Measurements from ENCODE around the gene STAG1. TPM values are rescaled to one million over a fixed set of nuclear protein-coding genes. Genes with fewer than 3 reads are reported as not detected.

The STAG1 gene
- total RNA-seq, 1 experiment from 2014 or later, result 43.7 TPM

DNA sequence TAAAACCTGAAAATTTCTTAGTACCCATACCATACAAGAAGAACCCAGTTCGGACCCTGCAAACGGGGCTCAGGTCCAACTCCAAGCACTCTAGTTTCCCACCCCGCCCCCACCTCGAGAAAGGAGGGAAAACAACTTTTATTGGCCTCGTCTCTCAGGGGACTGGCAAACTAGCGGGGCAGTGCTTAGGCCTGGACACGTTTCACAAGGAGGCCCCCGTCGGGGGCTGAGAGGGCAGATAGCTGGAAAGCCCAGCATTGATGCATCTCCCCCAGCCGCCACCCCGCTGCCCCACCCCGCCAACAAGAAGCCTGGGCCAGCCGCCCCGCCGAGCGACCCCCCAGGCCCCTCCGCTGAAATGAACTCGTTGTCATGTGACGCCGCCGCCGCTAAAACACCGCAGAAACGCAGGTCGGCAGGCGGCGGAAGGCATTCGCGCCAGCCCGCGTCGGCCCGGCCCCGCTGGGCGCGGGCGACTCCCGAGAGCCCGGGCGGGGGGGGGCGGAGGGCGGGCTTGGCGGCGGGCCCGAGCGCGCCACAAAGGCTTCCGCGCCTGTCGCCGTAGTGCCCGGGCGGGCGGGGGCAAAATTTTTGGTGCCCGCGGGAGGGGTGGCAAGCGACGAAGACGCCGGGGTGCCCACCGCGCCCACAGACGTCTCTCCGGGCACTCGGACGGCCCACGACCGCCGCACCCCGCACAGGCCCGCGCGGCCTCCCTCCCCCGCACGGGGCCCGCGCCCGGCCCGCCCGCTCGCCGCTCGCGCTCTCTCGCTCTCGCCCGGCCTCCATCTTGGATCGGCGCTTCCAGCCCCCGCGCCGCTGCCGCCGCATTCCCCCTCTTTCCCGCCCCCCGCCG lies 634 bp downstream of the STAG1 start:
- H3K9me3 ChIP-seq (ENCODE audit: control insufficient read depth, insufficient read depth, low read depth, low read length), result no peaks in the 10 kb centered on the region
- peak overlapping the region; percentile 65 to 89 for H3K4me3 ChIP-seq (ENCODE audit: low read depth in 2 of 2, low read length in 2 of 2)
- TF ChIP-seq POLR2AphosphoS5 (IDR thresholded peaks at IDR 0.05; ENCODE audit: low read depth, low read length), result peak; percentile 54
- TF ChIP-seq TCF7L2 (IDR thresholded peaks at IDR 0.05; ENCODE audit: low read depth, low read length), result no peak
- peak; percentile 52; the same call in 1 of the 2 replicates for TF ChIP-seq SIN3A (IDR thresholded peaks at IDR 0.05; ENCODE audit: borderline replicate concordance, insufficient read depth, low read depth, low read length)
- TF ChIP-seq, protein P1, sequence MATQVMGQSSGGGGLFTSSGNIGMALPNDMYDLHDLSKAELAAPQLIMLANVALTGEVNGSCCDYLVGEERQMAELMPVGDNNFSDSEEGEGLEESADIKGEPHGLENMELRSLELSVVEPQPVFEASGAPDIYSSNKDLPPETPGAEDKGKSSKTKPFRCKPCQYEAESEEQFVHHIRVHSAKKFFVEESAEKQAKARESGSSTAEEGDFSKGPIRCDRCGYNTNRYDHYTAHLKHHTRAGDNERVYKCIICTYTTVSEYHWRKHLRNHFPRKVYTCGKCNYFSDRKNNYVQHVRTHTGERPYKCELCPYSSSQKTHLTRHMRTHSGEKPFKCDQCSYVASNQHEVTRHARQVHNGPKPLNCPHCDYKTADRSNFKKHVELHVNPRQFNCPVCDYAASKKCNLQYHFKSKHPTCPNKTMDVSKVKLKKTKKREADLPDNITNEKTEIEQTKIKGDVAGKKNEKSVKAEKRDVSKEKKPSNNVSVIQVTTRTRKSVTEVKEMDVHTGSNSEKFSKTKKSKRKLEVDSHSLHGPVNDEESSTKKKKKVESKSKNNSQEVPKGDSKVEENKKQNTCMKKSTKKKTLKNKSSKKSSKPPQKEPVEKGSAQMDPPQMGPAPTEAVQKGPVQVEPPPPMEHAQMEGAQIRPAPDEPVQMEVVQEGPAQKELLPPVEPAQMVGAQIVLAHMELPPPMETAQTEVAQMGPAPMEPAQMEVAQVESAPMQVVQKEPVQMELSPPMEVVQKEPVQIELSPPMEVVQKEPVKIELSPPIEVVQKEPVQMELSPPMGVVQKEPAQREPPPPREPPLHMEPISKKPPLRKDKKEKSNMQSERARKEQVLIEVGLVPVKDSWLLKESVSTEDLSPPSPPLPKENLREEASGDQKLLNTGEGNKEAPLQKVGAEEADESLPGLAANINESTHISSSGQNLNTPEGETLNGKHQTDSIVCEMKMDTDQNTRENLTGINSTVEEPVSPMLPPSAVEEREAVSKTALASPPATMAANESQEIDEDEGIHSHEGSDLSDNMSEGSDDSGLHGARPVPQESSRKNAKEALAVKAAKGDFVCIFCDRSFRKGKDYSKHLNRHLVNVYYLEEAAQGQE (IDR thresholded peaks at IDR 0.05; ENCODE audit: insufficient read depth in 1 of 2, low read depth in 2 of 2, low read length in 1 of 2), result no peak
- TF ChIP-seq, protein P2, sequence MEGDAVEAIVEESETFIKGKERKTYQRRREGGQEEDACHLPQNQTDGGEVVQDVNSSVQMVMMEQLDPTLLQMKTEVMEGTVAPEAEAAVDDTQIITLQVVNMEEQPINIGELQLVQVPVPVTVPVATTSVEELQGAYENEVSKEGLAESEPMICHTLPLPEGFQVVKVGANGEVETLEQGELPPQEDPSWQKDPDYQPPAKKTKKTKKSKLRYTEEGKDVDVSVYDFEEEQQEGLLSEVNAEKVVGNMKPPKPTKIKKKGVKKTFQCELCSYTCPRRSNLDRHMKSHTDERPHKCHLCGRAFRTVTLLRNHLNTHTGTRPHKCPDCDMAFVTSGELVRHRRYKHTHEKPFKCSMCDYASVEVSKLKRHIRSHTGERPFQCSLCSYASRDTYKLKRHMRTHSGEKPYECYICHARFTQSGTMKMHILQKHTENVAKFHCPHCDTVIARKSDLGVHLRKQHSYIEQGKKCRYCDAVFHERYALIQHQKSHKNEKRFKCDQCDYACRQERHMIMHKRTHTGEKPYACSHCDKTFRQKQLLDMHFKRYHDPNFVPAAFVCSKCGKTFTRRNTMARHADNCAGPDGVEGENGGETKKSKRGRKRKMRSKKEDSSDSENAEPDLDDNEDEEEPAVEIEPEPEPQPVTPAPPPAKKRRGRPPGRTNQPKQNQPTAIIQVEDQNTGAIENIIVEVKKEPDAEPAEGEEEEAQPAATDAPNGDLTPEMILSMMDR (IDR thresholded peaks at IDR 0.05), result no peak
- intact Hi-C loops (cut with micrococcal nuclease; ENCODE audit: unreplicated experiment) (loop anchor here (5.0 kb wide), 2 partner anchors 111 to 359 kb away; partner anchors contain the start of gene NCK1), in situ Hi-C loops (cut with HindIII; ENCODE audit: low pct_unique_long_range_greater_than_20kb, low sequenced_read_pairs) (no loop called here)
- peak overlapping the region; percentile 99 for H3K27ac ChIP-seq (ENCODE audit: low read length)
- H3K4me1 ChIP-seq (ENCODE audit: control insufficient read depth, insufficient read depth, low read length), result peaks cover 32% of the 10 kb centered on the region
- DNase-seq (ENCODE audit: low read depth, low spot score) (no peak), ATAC-seq (peak; percentile 71)
- ChIA-PET CTCF (interaction anchor here (0.6 to 2.4 kb wide), 10 partner anchors 61 to 1220 kb away, joined by 3 to 53 read pairs (median 7); no protein-coding TSS in a partner anchor), POLR2A (interaction anchor here (0.6 to 1.1 kb wide), 6 partner anchors 40 to 994 kb away, joined by 3 to 6 read pairs (median 4); partner anchors contain the start of gene NCK1)
- no peaks in the 10 kb centered on the region for H3K27me3 ChIP-seq (ENCODE audit: control insufficient read depth, insufficient read depth, low read length)
- BruUV-seq (replicated peaks), result no TSS peak
- no peaks in the 10 kb centered on the region; the same call in 1 of the 2 replicates for H3K36me3 ChIP-seq (ENCODE audit: control insufficient read depth, insufficient read depth, low read length)

DNA sequence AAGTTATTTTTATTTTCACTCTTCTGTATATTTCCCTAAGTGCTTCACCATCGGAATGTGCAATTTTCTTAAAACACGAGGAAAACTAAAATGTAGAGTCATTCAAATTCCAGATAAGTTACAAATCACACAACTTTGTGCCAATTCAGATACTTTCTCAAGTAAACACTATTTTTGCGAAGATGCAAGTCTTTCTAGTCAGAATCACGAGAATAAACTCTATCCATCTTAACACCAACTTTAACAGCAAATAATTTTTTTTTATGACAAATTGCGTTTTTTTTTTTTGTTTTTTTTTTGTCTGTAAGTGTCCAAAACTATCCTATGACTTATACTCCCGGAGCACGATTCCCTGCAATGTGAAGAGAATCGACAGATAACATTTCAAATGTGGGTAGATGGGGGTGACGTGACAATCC lies 1.3 kb downstream of the STAG1 start:
- no peaks in the 10 kb centered on the region; the same call in 1 of the 2 replicates for H3K36me3 ChIP-seq (ENCODE audit: control insufficient read depth, insufficient read depth, low read length)
- TF ChIP-seq TCF7L2 (IDR thresholded peaks at IDR 0.05; ENCODE audit: low read depth, low read length) (no peak), POLR2AphosphoS5 (IDR thresholded peaks at IDR 0.05; ENCODE audit: low read depth, low read length) (no peak), SIN3A (IDR thresholded peaks at IDR 0.05; ENCODE audit: borderline replicate concordance, insufficient read depth, low read depth, low read length) (no peak)
- TF ChIP-seq, protein P2 (IDR thresholded peaks at IDR 0.05), result no peak
- TF ChIP-seq, protein P1 (IDR thresholded peaks at IDR 0.05; ENCODE audit: insufficient read depth in 1 of 2, low read depth in 2 of 2, low read length in 1 of 2), result no peak
- in situ Hi-C loops (cut with HindIII; ENCODE audit: low pct_unique_long_range_greater_than_20kb, low sequenced_read_pairs) (no loop called here), intact Hi-C loops (cut with micrococcal nuclease; ENCODE audit: unreplicated experiment) (loop anchor here (5.0 kb wide), 2 partner anchors 111 to 359 kb away; partner anchors contain the start of gene NCK1)
- H3K9me3 ChIP-seq (ENCODE audit: control insufficient read depth, insufficient read depth, low read depth, low read length), result no peaks in the 10 kb centered on the region
- peak overlapping the region; percentile 99 for H3K27ac ChIP-seq (ENCODE audit: low read length)
- peak overlapping the region; percentile 65 to 89 for H3K4me3 ChIP-seq (ENCODE audit: low read depth in 2 of 2, low read length in 2 of 2)
- H3K4me1 ChIP-seq (ENCODE audit: control insufficient read depth, insufficient read depth, low read length), result peaks cover 36% of the 10 kb centered on the region
- DNase-seq (ENCODE audit: low read depth, low spot score) (no peak), ATAC-seq (no peak)
- no peaks in the 10 kb centered on the region for H3K27me3 ChIP-seq (ENCODE audit: control insufficient read depth, insufficient read depth, low read length)
- TSS peak; percentile 87 for BruUV-seq (replicated peaks)
- ChIA-PET CTCF (interaction anchor here (0.6 kb wide), 2 partner anchors 62 to 364 kb away, joined by 3 to 7 read pairs; no protein-coding TSS in a partner anchor), POLR2A (interaction anchor here (0.7 kb wide), 1 partner anchor 995 kb away, joined by 5 read pairs; no protein-coding TSS in a partner anchor)

All from Panc1 (cell line).